Kasumi-1 (cell line): ENCODE results near the gene SNTB2.
"Not testable (repeated sequence)": the region's sequence is repeated elsewhere in the genome, so short reads cannot be mapped to it uniquely, and the experiment has no call there.

Source experiments
- DNase-seq, 2 experiments: peaks; one replicate each; lab custom pipeline; 2025; lab: John Stamatoyannopoulos, UW

Gene SNTB2

GRCh38 chr16:69286941-69287713 lies 100.2 kb downstream of the SNTB2 start:
- peak; percentile 58 to 84 for DNase-seq

GRCh38 chr16:69291657-69292056 lies 104.7 kb downstream of the SNTB2 start:
- not testable (repeated sequence) for DNase-seq

GRCh38 chr16:69293401-69293800 lies 106.4 kb downstream of the SNTB2 start:
- DNase-seq, result no peak

- DNase-seq, result no peak
Measured at GRCh38 chr16:69294051-69294450, 107.1 kb downstream of the SNTB2 start.

- DNase-seq, result not testable (repeated sequence)
Measured at GRCh38 chr16:69296771-69297170, 109.8 kb downstream of the SNTB2 start.

DNA sequence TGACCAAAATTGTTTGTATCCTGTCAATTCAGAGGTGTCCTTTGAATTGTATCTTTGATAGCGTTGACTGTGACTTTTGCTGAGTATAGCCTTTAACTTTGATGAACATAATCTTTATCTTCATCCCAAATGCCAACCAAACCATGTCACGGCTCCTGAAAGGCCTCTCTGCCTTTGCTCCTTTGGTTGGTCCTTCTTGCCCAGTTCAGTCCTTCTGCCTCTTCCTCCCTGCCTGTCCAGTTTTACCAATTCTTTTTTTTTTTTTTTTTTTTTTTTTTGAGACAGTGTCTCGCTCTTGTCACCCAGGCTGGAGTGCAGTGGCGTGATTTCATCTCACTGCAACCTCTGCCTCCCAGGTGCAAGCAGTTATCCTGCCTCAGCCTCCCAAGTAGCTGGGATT lies 111.3 kb downstream of the SNTB2 start:
- DNase-seq, result no peak

GRCh38 chr16:69301187-69301586 lies 114.2 kb downstream of the SNTB2 start:
- DNase-seq, result no peak

DNA sequence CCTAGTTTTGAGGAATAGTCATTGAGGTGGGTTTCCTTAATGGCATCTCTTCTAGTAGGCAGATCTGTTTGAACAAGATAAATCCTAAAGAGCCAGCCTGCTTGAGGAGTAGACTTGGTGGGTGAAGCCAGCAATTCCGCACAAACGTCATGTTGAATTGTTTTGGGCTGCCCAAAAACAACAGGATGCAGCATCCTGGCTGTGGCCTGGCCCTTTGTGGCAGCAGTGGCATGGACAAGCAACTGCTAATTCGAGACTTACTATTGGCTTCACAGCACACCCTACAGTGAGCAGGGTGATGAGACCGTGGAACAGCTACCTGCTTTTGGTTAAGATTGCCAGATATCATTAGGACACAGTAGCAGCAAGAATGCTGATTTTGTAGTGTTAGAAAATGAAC lies 114.9 kb downstream of the SNTB2 start:
- no peak for DNase-seq

DNA sequence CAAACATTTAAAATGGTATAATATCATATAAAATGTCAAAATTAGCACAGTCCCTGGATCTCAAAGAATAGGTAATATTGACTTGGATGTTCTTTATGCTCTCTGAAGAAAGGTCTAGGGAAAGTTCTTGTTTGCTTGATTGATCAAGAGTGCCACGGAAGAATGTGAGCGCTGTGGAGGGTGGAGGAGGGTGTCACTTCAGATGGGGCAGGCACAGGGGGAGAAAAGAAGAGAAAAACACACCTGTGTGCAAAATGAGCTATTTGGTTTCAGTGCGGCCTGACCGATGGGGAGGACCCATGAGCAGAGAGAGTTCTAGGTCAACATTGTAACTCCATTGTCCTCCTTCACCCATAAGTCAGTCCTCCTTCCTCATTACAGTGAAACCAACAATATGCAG lies 115.3 kb downstream of the SNTB2 start:
- DNase-seq, result no peak

DNA sequence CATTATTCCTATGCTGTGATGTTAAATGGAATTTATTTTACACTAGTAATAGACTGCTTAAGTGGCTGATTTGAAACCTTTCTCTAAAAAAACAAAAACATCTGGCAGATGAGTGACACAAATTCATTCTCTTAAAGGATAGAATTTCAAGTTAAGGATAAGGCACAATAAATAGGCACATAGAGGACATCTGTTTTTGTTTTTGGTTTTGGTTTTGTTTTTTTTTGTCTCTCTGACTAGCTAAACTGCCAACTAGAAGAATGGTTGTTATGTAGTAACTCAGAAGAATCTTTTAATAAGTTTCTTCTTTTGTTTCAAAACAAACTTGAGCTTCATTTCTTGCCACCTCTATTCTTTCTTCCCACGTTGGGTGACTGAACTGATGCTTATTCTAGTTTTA lies 119.1 kb downstream of the SNTB2 start:
- DNase-seq, result no peak

- DNase-seq, result no peak
Measured at GRCh38 chr16:69307091-69307490, 120.1 kb downstream of the SNTB2 start.

DNA sequence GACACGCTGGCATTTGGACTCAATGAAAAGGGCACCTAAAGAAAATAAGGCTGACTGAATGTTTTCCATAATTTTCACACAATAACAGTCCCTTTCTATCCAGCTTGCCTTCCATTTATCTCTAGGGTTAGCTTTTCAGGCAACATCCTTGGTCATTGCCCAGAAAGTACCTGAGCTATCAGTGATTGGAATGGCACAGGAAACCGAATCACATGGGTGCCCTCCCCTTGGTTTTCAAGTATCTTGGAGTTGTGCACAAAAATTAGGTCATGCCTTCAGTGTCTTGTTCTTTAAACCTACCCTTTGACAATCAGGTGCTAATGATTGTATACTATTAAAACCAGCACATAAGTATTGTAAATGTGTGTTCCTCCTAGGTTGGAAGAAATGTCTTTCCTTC lies 120.9 kb downstream of the SNTB2 start:
- DNase-seq, result no peak

- DNase-seq, result no peak
Measured at GRCh38 chr16:69309316-69309715, 122.4 kb downstream of the SNTB2 start.

DNA sequence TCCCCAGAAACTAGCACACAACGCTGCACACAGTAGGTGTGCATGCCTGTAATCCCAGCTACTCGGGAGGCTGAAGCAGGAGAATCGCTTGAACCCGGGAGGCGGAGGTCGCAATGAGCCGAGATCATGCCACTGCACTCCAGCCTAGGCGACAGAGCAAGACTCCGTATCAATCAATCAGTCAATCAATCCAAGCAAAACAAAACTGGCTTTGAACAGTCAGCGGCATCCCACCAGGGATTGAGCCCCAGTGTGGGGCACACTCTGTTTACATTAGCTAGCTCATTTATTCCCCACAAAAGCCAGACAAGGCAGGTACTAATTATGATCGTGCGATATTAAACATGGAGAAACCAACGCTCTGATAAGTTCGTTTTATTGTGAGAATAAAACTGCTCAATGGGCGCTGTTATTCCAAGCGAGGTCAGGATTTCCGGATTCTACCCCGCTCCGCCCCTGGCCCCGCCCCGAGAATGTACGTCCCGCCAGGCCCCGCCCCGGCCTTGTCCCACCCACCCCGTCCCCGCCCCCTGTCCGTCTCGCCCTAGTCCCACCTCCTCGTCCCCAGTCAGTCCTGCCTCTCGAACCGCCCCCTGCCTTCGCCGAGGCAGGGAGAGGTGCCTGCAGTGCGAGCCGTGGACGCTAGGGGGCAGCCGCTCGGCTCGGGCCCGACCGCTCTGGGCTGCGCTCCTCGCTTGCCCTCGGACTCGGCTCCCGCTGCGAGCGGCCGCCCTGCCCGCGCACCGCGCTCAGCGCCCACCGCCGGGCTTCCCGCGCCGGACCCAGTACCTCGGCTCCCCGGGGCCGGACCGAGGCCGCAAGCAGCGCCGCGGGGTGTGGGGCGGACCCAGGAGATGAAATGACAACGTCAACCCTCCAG lies 123.9 kb downstream of the SNTB2 start, which contains the start of gene VPS4A:
Gene VPS4A, plus strand, starts transcription at position 698 of the 880 bp plus-strand sequence. Its CDS starts 162 bp downstream, at position 860.
- peak; percentile 94 to 95 for DNase-seq

DNA sequence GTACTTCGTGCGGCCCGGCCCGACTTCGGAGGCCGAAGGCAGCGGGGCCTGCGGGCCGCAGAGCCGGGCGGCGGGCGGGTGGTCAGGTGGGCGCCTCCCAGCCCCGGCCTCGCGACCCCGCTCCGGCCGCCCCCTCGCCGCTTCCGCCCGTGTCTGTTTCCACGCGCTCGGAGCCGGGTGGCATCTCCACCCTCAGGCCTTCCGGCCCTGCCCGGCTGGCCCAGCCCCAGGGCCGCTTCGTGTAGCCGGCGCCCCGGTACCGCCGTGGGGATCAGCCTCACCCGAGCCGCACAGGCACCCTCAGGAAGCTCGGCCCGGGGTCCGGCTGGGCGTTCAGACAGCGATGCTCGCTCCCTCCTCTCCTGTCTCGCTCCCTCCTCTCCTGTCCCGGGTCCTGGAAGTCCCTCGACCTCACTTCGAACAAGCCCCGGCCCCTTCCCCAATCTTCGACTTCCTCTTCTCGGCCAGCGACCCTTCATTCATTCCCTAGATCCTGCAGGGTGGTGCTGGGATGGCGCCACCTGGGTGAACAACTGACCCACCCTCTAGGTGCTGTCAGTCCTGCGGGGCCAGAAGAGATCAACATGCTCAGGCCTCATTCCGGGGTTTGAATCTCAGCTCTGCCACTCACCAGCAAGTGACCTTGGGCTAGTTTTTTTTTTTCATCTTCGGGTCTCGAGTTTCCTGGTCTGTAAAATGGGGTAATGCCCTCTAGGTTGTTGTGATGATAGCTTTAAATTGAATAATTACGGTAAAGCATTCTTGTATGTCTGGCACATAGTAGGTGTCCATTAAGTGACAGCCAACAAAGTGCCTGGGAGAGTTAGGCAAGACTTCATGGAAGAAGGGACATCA lies 124.8 kb downstream of the SNTB2 start:
- DNase-seq, result peak; percentile 9 to 41

- DNase-seq, result no peak
Measured at GRCh38 chr16:69313469-69313868, 126.5 kb downstream of the SNTB2 start.

GRCh38 chr16:69314534-69314933 lies 127.6 kb downstream of the SNTB2 start:
- DNase-seq, result no peak

DNA sequence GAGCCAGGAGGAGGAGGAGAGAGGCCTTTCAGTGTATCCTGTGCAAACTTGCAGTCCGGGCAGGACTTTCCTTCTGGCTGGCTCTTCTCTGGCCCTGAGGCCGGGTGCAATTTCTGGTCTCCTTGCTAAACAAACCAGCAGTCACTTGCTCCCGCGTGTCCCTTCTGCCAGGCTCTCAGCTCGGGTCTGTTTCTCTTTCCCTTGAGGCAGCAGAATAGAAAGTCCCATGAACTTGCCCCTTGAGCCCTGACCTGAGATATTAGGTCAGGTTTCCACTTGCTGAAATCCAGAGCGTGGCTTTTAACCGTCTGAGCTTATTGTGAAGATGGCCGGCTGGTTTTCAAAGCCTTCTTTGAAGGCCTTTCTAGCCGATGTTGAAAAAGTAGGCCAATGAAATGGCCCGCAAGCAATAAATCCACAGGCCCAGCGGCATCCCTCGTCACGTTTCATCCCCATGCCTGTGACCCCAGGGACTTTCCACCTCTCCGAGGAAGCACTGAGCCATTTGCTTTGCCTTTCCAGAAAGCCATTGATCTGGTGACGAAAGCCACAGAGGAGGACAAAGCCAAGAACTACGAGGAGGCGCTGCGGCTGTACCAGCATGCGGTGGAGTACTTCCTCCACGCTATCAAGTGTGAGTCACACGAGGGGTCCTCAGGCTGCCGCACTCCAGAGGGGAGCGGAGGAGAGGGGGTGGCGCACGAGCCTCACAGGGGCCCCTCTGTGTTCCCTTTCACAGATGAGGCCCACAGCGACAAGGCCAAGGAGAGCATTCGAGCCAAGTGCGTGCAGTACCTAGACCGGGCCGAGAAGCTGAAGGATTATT lies 128.7 kb downstream of the SNTB2 start:
- DNase-seq, result no peak

DNA sequence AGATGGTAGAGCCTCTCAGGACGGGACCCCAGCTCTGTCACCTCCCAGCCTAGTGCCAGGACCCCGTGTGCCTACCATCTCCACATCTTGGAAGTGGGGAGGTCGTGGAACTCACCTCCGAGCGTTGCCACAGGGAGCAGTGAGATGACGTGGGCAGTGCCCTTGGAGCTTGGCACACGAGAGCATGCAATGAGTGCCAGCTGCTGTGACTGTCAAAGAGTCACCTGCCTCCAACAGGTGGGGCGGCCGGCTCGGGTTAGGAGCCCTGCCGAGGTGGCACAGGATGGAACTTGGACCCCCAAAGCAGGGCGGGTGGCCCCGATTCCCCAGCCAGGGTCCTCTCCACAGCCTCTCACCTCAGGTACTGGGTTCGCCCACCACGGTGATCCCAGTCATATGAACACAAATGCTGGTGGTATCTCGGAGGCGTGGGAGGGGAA lies 129.7 kb downstream of the SNTB2 start:
- DNase-seq, result no peak

DNA sequence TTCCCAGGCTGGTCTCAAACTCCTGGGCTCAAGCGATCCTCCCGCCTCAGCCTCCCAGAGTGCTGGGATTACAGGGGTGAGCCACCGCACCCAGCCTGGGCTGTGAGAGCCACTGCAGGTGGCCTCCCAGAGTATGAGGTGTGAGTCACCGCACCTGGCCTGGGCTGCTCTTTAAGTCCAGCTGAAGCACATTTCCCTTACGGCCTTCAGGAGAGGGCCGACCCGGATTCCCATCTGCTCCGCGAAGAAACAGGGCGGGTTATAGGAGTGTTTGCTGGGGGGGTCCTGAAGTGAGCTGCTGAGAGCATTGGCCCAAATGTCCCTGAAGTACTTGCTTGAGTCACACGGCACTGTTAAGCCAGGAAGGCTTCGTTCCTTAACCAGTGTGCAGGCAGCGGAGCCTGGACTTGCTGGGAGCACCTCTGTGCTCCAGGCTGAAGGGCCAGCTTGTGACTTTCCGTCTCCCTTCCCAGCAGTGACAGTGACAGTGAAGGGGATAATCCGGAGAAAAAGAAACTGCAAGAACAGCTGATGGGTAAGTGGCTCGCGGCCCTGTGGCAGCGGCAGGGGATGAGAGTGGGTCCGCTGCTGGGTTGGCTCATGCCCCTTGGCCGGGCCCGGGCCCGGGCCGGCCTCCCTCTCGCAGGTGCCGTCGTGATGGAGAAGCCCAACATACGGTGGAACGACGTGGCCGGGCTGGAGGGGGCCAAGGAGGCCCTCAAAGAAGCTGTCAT lies 131.4 kb downstream of the SNTB2 start:
- DNase-seq, result no peak
